ENCODE measurements around the gene PACS1.

- no peak for TF ChIP-seq EP300 (IDR thresholded peaks at IDR 0.05)
- no peak for TF ChIP-seq POLR2A (IDR thresholded peaks at IDR 0.05)
Measured at GRCh38 chr11:66262191-66262590, 192.1 kb downstream of the PACS1 start.

Data from ovary (tissue), 1 donor.